DND-41 (cell line): ENCODE results near the gene FNBP1L.

ENCODE experiments used
- ATAC-seq: fragments of 200-7000 bp; cut with Tn5 transposase; 3 replicates; pipeline ENCODE4 v1.9.1; 2021; ENCODE audit warnings: low read depth; ENCODE audit not compliant: insufficient read depth
- DNase-seq: peaks from one replicate; pipeline ENCODE4 v3.0.0-alpha.2; 2020
- H2AFZ ChIP-seq: 2 replicates; pipeline ENCODE4 v1.6.0; 2012; ENCODE audit warnings: low read depth, low read length
- H3K27ac ChIP-seq: 2 replicates; pipeline ENCODE4 v1.5.1; 2012; ENCODE audit warnings: low read length, inconsistent platforms
- H3K27me3 ChIP-seq: fragments of 200-600 bp; sonication (generic); 2 replicates; pipeline ENCODE4 v1.6.0; 2012; ENCODE audit warnings: low read length, mild to moderate bottlenecking, inconsistent platforms; ENCODE audit not compliant: insufficient read depth, poor library complexity
- H3K36me3 ChIP-seq: 2 replicates; pipeline ENCODE4 v1.5.1; 2012; ENCODE audit warnings: low read length, inconsistent platforms; ENCODE audit not compliant: insufficient read depth
- H3K4me1 ChIP-seq: 2 replicates; pipeline ENCODE4 v1.5.1; 2012; ENCODE audit warnings: mild to moderate bottlenecking, low read length; ENCODE audit not compliant: insufficient read depth
- H3K4me2 ChIP-seq: 2 replicates; pipeline ENCODE4 v1.6.0; 2012; ENCODE audit warnings: mild to moderate bottlenecking, moderate library complexity, low read length, inconsistent platforms; ENCODE audit not compliant: insufficient read depth
- H3K4me3 ChIP-seq, 2 experiments: fragments of 200-600 bp in 1 of 2; shearing (Covaris generic) in 1 of 2; 2 replicates each; pipeline ENCODE4 v1.5.1; 2012 to 2016; ENCODE audit warnings: inconsistent platforms in 2 of 2, low read length in 2 of 2, mild to moderate bottlenecking in 2 of 2, low read depth in 1 of 2, moderate library complexity in 1 of 2
- H3K79me2 ChIP-seq: 2 replicates; pipeline ENCODE4 v1.6.0; 2012; ENCODE audit warnings: low read length, inconsistent platforms; ENCODE audit not compliant: insufficient read depth
- H3K9ac ChIP-seq: 2 replicates; pipeline ENCODE4 v1.6.0; 2012; ENCODE audit warnings: low read depth, mild to moderate bottlenecking, inconsistent platforms, low read length, moderate library complexity
- H3K9me3 ChIP-seq: 2 replicates; pipeline ENCODE4 v1.5.1; 2012; ENCODE audit warnings: low read length, moderate library complexity, mild to moderate bottlenecking, inconsistent platforms; ENCODE audit not compliant: insufficient read depth, severe bottlenecking
- H4K20me1 ChIP-seq: 2 replicates; pipeline ENCODE4 v1.6.0; 2012; ENCODE audit warnings: low read length; ENCODE audit not compliant: insufficient read depth
- EZH2 ChIP-seq: IDR thresholded peaks from 3 replicates; pipeline ENCODE4 v1.6.1; 2012; ENCODE audit warnings: borderline replicate concordance, low read depth, mild to moderate bottlenecking, moderate library complexity, low read length, inconsistent platforms; ENCODE audit not compliant: severe bottlenecking
- TF ChIP-seq, protein P1 (sequence below): IDR thresholded peaks from 2 replicates; pipeline ENCODE4 v1.5.1; 2012; ENCODE audit warnings: borderline replicate concordance, low read length, moderate library complexity, mild to moderate bottlenecking; ENCODE audit not compliant: poor library complexity, severe bottlenecking; ENCODE audit errors: extremely low read depth

FNBP1L gene

DNA sequence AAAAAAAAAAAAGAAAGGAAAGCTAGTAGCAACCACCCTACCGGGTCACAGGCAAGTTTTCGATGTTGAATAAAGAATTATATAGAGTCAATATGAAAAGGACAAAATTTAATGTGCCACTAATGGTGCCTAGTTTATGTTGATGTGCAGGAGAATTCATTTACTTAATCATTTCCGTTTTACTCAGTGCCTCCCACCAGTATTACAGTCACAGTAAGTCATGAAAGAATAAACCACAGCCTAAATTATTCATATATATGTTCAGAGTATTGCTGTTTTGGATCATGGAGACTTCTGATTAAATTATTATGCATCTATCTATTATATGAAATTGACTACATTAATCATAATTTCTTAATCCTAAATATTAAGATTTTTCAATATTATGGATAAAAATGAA, 35.3 kb downstream of the FNBP1L start:
- Histone ChIP-seq H3K27ac (no peak overlapping the region), H3K9me3 (peaks cover 13% of the 10 kb centered on the region), H3K4me2 (no peak overlapping the region), H4K20me1 (no peaks in the 10 kb centered on the region), H3K4me3 (no peak overlapping the region), H3K27me3 (no peaks in the 10 kb centered on the region), H2AFZ (no peak overlapping the region), H3K36me3 (no peaks in the 10 kb centered on the region), H3K79me2 (peaks cover 20% of the 10 kb centered on the region), H3K4me1 (no peaks in the 10 kb centered on the region), H3K9ac (no peak overlapping the region)
- ATAC-seq (no peak), DNase-seq (no peak)
- TF ChIP-seq, protein P1, sequence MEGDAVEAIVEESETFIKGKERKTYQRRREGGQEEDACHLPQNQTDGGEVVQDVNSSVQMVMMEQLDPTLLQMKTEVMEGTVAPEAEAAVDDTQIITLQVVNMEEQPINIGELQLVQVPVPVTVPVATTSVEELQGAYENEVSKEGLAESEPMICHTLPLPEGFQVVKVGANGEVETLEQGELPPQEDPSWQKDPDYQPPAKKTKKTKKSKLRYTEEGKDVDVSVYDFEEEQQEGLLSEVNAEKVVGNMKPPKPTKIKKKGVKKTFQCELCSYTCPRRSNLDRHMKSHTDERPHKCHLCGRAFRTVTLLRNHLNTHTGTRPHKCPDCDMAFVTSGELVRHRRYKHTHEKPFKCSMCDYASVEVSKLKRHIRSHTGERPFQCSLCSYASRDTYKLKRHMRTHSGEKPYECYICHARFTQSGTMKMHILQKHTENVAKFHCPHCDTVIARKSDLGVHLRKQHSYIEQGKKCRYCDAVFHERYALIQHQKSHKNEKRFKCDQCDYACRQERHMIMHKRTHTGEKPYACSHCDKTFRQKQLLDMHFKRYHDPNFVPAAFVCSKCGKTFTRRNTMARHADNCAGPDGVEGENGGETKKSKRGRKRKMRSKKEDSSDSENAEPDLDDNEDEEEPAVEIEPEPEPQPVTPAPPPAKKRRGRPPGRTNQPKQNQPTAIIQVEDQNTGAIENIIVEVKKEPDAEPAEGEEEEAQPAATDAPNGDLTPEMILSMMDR, result no peak
- TF ChIP-seq EZH2, result no peak

DNA sequence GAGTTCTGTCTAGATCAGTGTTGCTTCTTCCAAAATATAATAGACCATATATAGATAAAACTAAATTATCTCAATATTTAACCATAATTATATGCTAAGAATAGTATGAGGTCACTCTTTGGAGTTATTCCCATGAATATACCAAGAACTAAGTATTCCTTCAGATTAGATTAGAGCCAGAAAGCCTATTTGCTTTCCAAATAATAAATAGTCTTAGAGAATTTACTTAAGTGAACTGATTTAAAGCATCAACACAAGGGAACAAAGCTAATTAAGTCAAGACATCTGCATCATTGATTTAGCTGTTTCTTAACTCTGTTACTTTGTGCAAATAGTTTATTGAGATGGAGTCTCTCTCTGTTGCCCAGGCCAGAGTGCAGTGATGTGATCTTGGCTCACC, 35.7 kb downstream of the FNBP1L start:
- DNase-seq, result no peak
- TF ChIP-seq, protein P1, result no peak
- TF ChIP-seq EZH2, result no peak

DNA sequence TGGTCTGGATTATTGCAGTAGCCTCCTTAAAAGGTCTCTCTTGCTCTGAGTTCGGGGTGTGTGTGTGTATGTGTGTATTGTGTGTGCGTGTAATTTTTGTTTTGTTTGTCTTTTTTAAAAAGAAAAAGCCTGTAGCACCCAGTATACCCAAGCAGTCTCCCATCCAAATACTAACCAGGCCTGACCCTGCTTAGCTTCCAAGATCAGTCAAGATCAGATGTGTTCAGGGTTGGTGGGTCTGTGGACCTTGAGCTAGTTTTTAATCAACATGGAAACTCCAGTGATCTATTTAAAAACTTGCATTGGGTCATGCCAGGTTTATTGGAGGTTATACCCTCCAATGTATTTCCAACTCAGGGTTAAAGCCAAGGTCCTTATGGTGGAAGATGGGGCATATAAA, 40.3 kb downstream of the FNBP1L start:
- TF ChIP-seq, protein P1, result no peak
- no peak for TF ChIP-seq EZH2
- no peaks in the 10 kb centered on the region for H3K4me1 ChIP-seq
- no peaks in the 10 kb centered on the region for H3K27me3 ChIP-seq
- ATAC-seq (no peak), DNase-seq (no peak)
- no peak overlapping the region for H3K4me2 ChIP-seq
- no peak overlapping the region for H2AFZ ChIP-seq
- no peaks in the 10 kb centered on the region for H4K20me1 ChIP-seq
- H3K9ac ChIP-seq, result no peak overlapping the region
- H3K4me3 ChIP-seq, result no peak overlapping the region
- H3K9me3 ChIP-seq, result no peaks in the 10 kb centered on the region
- no peak overlapping the region for H3K27ac ChIP-seq
- peaks cover 25% of the 10 kb centered on the region for H3K79me2 ChIP-seq
- no peaks in the 10 kb centered on the region for H3K36me3 ChIP-seq

More for the DNA sequence above, 35.7 kb downstream of the FNBP1L start:
- Histone ChIP-seq H2AFZ (no peak overlapping the region), H3K79me2 (peaks cover 16% of the 10 kb centered on the region), H3K4me1 (no peaks in the 10 kb centered on the region), H3K27me3 (no peaks in the 10 kb centered on the region), H3K36me3 (no peaks in the 10 kb centered on the region), H3K9ac (no peak overlapping the region), H3K9me3 (peaks cover 9% of the 10 kb centered on the region), H3K4me2 (no peak overlapping the region), H4K20me1 (no peaks in the 10 kb centered on the region), H3K4me3 (no peak overlapping the region), H3K27ac (no peak overlapping the region)
- ATAC-seq, result no peak

DNA sequence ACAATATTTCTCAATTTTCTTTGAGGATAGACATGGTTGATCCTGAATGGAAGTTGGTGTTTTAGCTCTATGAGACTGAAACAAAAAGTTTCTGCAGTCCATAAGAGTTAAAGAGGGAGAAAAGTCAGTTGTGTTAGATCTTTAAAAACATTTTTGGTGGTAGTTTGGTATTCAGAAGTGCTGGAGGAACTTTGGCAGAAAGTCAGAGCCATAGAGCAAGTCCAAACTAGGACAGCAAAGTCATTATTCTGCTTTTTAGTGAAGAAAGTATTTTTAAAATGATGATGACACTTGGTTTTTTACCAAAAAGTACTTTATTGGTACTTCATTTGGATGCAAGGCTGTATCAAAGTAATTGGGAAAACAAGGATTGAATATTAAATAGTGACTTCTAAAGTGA, 41.8 kb downstream of the FNBP1L start:
- H2AFZ ChIP-seq, result no peak overlapping the region
- H4K20me1 ChIP-seq, result no peaks in the 10 kb centered on the region
- no peak overlapping the region for H3K27ac ChIP-seq
- no peaks in the 10 kb centered on the region for H3K27me3 ChIP-seq
- DNase-seq, result no peak
- no peak for ATAC-seq
- H3K79me2 ChIP-seq, result peaks cover 31% of the 10 kb centered on the region
- no peak overlapping the region for H3K9ac ChIP-seq
- H3K4me3 ChIP-seq, result no peak overlapping the region
- no peaks in the 10 kb centered on the region for H3K36me3 ChIP-seq
- TF ChIP-seq, protein P1, result no peak
- TF ChIP-seq EZH2, result no peak
- H3K4me1 ChIP-seq, result no peaks in the 10 kb centered on the region
- no peaks in the 10 kb centered on the region for H3K9me3 ChIP-seq
- no peak overlapping the region for H3K4me2 ChIP-seq
